ENCODE measurements around the gene UNC5B.

The UNC5B gene

DNA sequence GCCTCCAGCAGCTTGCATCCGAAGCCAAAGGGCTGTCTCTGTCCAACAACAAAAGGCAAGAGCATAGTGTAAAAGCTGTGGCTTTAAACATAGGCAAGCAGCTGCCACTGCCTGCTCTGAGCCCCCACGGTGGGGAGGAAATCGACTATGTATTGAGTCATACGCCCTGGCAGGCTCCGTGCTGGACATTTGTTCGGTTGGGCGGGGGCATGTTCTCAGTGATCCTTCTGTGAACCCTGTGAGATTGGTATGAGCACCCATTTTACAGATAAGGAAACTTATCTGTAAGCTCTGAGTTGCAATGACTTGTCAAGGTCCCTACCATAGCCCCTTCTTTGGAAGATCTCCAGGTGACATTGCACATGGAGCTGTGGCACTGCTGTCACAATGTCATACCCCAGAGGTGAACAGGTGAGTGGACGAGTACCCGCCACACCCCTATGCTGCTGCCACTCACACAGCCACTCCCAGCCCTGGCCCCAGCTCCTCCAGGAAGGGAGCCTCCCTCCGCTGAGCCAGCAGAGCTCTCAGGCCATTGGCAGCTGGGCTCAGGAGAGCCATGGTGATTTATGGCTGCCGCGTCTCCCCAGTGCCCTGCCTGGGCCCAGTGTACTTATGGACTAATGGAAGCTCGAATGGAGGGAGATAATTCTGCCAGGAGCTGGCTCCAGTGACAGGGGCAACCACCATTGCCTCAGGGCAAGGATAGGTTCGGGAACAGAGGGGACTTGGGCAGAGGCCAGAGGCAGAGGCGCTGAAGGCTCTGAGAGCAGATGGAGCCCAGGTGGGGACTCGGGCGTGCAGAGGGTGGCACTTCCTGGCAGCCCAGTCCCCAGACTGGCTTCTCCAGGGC is 43.7 kb downstream of the UNC5B start:
- no peak for DNase-seq

- DNase-seq, result no peak
Measured at GRCh38 chr10:71256661-71257318, 44.4 kb downstream of the UNC5B start.

DNA sequence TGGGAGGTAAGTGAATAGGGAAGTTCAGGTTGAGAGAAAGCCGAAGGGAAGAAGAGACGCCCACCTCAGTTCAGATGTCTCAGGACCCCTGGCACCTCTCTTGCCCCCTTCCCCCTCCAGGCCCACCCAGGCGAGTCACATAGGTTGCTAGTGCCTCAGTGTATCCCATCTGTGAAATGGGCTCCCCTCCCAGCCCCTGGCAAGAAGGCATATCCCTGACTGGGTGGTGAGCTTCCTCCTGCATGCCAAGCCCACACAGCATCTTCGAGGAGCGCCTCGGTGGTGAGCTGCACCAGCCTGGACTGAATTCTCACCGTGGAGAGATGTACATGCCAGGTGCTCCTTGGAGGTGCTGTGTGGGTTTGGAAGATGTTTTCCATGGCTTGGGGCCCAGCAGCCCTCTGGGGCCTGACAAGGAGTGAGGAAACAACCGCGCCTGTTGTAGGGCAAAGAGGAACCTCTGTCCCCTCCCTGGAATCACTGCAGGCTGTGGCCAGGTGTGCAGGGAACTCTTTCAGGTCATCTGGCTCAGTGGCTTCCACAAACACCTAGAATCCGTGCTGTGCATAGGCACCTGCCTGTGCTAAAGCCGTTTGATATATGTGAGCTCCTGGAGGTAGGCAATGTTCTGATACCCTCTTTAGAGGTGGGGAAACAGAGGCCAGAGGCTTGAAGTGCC is 45.1 kb downstream of the UNC5B start:
- no peak for DNase-seq

DNA sequence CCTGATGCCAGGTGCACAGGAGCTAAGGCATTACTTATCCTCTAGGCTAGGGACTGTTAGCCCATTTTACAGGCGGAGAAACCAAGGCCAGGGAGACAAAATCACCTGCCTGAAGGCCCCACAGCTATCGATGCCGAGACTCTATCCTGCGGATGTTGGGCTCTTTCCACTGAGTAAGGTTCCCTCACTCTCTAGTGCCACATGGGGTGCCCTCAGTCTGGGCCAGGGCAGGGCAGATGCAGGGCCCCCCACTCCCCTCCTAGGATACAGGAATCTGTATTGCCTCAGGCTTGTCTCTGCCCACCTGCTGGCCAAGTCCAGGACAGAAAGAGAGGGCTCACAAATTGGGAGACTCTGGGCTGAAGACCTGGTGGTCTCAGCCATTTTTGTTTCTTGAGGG is 45.7 kb downstream of the UNC5B start:
- no peak for DNase-seq

GRCh38 chr10:71258446-71259145 is 46.2 kb downstream of the UNC5B start:
- no peak for DNase-seq

GRCh38 chr10:71259282-71259681 is 46.9 kb downstream of the UNC5B start:
- no peak for DNase-seq

- DNase-seq, result no peak
Measured at GRCh38 chr10:71259815-71260501, 47.6 kb downstream of the UNC5B start.

- no peak for DNase-seq
Measured at GRCh38 chr10:71260622-71261325, 48.4 kb downstream of the UNC5B start.

- DNase-seq, result no peak
Measured at GRCh38 chr10:71262027-71262426, 49.7 kb downstream of the UNC5B start.

- no peak for DNase-seq
Measured at GRCh38 chr10:71262817-71263216, 50.4 kb downstream of the UNC5B start.

DNA sequence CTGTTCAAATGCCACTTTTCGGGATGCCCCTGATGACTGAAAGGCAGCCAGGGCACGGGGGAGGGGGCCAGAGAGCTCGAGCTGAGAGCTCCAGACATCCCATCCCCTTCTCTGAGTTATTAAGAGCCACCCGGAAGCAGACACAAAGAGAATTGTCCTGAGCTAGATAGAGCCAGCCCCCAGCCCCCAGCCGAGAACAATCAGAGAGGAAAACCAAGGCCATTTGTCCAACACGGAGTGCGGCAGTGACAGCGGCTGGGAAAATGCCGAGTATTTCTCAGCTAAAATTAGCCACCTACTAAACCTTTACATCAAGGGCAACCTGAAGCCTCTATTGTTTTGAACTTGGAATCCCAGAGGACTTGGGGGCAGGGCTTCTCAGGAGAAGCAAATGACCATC is 51.0 kb downstream of the UNC5B start:
- no peak for DNase-seq

GRCh38 chr10:71264345-71265200 is 52.2 kb downstream of the UNC5B start:
- no peak for DNase-seq

DNA sequence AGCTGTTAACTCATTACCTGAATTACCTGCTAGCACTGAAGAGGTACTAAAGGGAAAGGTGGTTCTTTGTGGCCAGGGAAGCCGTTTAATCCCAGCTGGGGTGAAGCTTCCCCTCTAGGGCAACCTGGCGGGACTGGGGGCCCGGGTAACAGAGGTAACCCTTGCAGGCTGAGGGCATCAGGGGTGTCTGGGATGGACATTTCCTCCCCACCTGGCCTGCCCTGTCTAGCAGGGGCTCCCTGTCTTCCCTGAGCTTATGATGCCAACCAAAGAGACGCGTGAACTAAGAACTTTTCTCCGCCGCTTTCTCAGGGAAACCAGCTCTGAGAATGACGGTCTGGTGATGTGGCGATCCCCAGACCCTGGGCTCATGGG is 52.8 kb downstream of the UNC5B start:
- no peak for DNase-seq

DNA sequence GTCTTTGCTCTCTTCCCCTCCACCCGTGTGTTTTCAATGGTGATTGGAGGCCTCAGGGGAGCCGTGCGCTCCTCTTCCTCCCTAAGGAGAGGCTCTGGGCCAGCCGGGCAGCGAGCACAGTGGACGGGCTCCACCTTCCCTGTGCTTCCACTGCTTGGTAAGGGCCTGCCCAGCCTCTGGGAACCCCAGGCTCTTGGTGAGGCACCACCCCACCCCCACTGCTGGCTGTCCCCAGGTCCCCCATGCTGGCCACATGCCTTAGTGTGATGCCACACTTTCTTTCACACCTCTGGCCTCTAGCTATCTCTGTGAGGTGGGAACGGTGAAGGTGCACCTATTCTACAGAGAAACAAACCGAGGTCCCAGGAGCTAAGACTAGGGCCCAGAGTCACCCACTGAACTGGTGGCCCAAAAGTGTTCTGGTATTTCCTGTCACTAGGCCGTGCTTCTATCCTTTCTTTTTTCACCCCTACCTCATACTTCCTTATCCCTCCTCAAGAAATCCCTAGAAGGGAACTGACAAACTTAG is 53.3 kb downstream of the UNC5B start:
- DNase-seq, result no peak

GRCh38 chr10:71266147-71266917 is 54.0 kb downstream of the UNC5B start:
- DNase-seq, result no peak

DNA sequence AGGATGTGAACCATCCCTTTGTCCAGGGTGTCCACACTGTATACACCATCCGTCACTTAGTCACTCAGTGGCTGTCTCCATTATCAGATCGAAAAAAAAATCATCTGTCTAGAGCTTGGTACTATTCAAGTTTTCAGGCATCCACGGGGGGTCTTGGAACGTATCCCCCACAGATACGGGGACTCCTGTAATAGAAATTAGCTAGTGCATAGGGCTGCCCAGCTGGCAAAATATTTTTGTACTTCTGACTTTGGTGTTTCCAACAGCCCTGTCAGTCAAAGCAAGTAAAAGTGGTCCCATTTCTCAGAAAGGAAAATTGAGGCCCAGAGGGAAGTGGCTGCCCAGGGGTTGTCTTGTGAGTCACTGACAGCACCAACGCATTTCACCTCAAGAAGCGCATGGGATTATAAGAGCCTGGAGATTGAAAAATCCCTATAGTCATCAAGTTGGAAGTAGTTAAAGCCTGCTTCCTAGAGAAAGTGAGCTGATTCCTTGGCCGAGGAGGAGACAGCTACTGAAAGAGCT is 54.6 kb downstream of the UNC5B start:
- no peak for DNase-seq

- no peak for DNase-seq
Measured at GRCh38 chr10:71267508-71268240, 55.3 kb downstream of the UNC5B start.

- no peak for DNase-seq
Measured at GRCh38 chr10:71268247-71268691, 55.9 kb downstream of the UNC5B start.

DNA sequence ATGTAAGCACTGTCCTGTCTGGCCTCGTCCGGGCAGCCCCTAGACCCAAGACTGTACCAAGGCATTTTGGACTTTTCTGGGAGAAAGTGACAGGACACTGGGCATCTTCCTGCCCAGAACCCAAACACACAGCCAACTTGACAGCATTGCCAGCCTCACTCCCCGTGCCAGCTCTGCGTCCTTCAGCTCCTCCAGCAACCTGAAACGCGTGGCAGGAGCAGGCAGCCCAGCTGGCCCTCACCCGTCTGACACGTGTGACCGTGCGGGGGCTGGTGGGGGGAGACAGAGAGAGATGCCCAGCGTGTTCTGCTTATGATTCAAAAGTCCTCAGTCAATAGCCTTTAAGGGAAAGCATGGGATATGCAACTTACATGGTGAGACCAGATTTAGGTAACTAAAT is 56.4 kb downstream of the UNC5B start:
- DNase-seq, result no peak
